Activated naive CD8-positive, alpha-beta T cell (primary cell): ENCODE data around the gene PRRG3.
"Not testable (repeated sequence)": the region's sequence is repeated elsewhere in the genome, so short reads cannot be mapped to it uniquely, and the experiment has no call there.

Experiments
- H3K27ac Mint-ChIP-seq: one replicate; pipeline ENCODE4 v1.8.0; 2021; ENCODE audit warnings: mixed read lengths
- H3K27me3 Mint-ChIP-seq: one replicate; pipeline ENCODE4 v1.8.0; 2021; ENCODE audit warnings: mixed read lengths
- H3K36me3 Mint-ChIP-seq: one replicate; pipeline ENCODE4 v1.8.0; 2021; ENCODE audit warnings: mixed read lengths
- H3K4me1 Mint-ChIP-seq: one replicate; pipeline ENCODE4 v1.8.0; 2021; ENCODE audit warnings: low read depth, mixed read lengths
- H3K4me3 Mint-ChIP-seq: one replicate; pipeline ENCODE4 v1.8.0; 2021; ENCODE audit warnings: mild to moderate bottlenecking, mixed read lengths
- H3K9me3 Mint-ChIP-seq: one replicate; pipeline ENCODE4 v1.8.0; 2021; ENCODE audit warnings: low read depth, mixed read lengths

PRRG3 gene

GRCh38 chrX:151694661-151695582 is at the start of gene PRRG3:
Gene PRRG3, plus strand, starts transcription at chrX:151695458. Its CDS starts 3,357 bp downstream, at chrX:151698815.
- Mint-ChIP-seq H3K4me3 (no peak within 1 kb of the TSS), H3K27ac (no peak within 1 kb of the TSS), H3K27me3 (peaks cover 9% of the 10 kb centered on the region)

GRCh38 chrX:151675121-151675746 is 20.0 kb upstream of the PRRG3 start:
- no peak overlapping the region for H3K4me3 Mint-ChIP-seq
- no peaks in the 10 kb centered on the region for H3K9me3 Mint-ChIP-seq
- no peak overlapping the region for H3K27ac Mint-ChIP-seq
- H3K36me3 Mint-ChIP-seq: no peaks in the 10 kb centered on the region
- peaks cover 2% of the 10 kb centered on the region for H3K27me3 Mint-ChIP-seq
- no peaks in the 10 kb centered on the region for H3K4me1 Mint-ChIP-seq

More at GRCh38 chrX:151694661-151695582, at the start of gene PRRG3:
- Mint-ChIP-seq H3K9me3 (no peaks in the 10 kb centered on the region), H3K36me3 (no peaks in the 10 kb centered on the region), H3K4me1 (no peaks in the 10 kb centered on the region)

- peaks cover 2% of the 10 kb centered on the region for H3K27me3 Mint-ChIP-seq
- H3K4me3 Mint-ChIP-seq: no peak overlapping the region
- no peaks in the 10 kb centered on the region for H3K9me3 Mint-ChIP-seq
- H3K27ac Mint-ChIP-seq: no peak overlapping the region
- no peaks in the 10 kb centered on the region for H3K4me1 Mint-ChIP-seq
- H3K36me3 Mint-ChIP-seq: no peaks in the 10 kb centered on the region
These were observed 19.1 kb upstream of the PRRG3 start for GRCh38 chrX:151676196-151676595.

DNA sequence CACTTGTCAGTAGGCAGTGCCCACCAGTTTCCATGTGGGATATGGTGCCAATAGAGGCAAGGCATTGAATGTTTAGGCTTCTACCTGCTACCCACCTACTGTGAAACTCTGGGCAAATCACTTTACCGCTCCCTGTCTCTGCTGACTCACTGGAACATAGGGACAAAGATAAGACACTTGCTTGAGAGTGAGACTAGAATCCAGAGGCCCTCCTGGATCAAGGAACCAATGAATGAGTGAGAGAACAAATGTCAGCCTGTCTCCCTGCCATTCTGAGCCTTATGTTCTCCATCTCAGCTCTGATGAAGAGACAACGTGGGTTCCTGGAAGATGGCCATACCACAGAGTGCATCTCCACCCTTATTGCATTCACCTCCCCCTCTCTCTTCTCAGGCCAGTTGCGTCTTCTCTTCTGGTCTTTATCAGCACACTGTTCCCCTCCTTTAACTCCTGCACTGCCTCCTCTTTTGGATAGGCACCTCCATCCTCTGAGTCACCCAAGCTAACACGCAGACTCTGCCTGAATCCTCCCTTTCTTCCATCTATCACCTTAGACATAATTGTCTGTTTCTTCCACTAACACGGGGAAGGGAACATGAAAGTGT is 15.4 kb upstream of the PRRG3 start:
- Mint-ChIP-seq H3K27me3 (peaks cover 2% of the 10 kb centered on the region), H3K27ac (no peak overlapping the region), H3K36me3 (no peaks in the 10 kb centered on the region), H3K4me3 (no peak overlapping the region), H3K9me3 (no peaks in the 10 kb centered on the region), H3K4me1 (no peaks in the 10 kb centered on the region)

- Mint-ChIP-seq H3K9me3 (no peaks in the 10 kb centered on the region), H3K4me3 (no peak overlapping the region), H3K4me1 (no peaks in the 10 kb centered on the region), H3K27me3 (peaks cover 2% of the 10 kb centered on the region), H3K36me3 (no peaks in the 10 kb centered on the region), H3K27ac (no peak overlapping the region)
These were observed 14.5 kb upstream of the PRRG3 start for GRCh38 chrX:151680805-151681204.

- no peak overlapping the region for H3K27ac Mint-ChIP-seq
- H3K9me3 Mint-ChIP-seq: no peaks in the 10 kb centered on the region
- H3K4me1 Mint-ChIP-seq: no peaks in the 10 kb centered on the region
- H3K27me3 Mint-ChIP-seq: no peaks in the 10 kb centered on the region
- no peaks in the 10 kb centered on the region for H3K36me3 Mint-ChIP-seq
- no peak overlapping the region for H3K4me3 Mint-ChIP-seq
These were observed 7.6 kb upstream of the PRRG3 start for GRCh38 chrX:151687635-151688034.

- Mint-ChIP-seq H3K36me3 (no peaks in the 10 kb centered on the region), H3K27me3 (peaks cover 6% of the 10 kb centered on the region), H3K9me3 (no peaks in the 10 kb centered on the region), H3K4me3 (no peak overlapping the region), H3K4me1 (no peaks in the 10 kb centered on the region), H3K27ac (no peak overlapping the region)
These were observed 6.6 kb upstream of the PRRG3 start for GRCh38 chrX:151688695-151689094.

DNA sequence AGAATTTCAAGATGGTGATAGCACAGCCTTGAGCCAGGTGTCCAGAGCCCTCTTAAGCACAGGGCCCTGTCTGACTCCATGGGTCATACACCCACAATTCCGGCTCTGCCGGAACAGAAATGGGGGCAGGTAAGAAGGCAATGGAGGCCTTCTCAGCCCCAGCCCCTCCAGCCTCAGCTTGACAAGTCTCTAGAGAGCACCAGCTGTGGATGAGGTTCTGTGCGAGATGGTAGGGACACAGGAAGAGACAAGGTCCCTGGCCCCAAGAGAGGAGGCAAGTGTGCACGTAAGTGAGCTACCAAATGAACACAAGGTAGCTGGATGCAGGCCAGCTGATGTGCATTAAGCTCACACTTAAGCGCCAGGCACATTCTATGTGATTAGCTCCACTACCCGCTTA is 2.4 kb upstream of the PRRG3 start:
- Mint-ChIP-seq H3K4me1 (no peaks in the 10 kb centered on the region), H3K4me3 (no peak overlapping the region), H3K9me3 (no peaks in the 10 kb centered on the region), H3K27me3 (peaks cover 9% of the 10 kb centered on the region), H3K36me3 (no peaks in the 10 kb centered on the region), H3K27ac (no peak overlapping the region)

- Mint-ChIP-seq H3K9me3 (no peaks in the 10 kb centered on the region), H3K4me1 (no peaks in the 10 kb centered on the region), H3K27ac (no peak overlapping the region), H3K27me3 (peaks cover 9% of the 10 kb centered on the region), H3K4me3 (no peak overlapping the region), H3K36me3 (no peaks in the 10 kb centered on the region)
These were observed 1.1 kb upstream of the PRRG3 start for GRCh38 chrX:151694121-151694520.

DNA sequence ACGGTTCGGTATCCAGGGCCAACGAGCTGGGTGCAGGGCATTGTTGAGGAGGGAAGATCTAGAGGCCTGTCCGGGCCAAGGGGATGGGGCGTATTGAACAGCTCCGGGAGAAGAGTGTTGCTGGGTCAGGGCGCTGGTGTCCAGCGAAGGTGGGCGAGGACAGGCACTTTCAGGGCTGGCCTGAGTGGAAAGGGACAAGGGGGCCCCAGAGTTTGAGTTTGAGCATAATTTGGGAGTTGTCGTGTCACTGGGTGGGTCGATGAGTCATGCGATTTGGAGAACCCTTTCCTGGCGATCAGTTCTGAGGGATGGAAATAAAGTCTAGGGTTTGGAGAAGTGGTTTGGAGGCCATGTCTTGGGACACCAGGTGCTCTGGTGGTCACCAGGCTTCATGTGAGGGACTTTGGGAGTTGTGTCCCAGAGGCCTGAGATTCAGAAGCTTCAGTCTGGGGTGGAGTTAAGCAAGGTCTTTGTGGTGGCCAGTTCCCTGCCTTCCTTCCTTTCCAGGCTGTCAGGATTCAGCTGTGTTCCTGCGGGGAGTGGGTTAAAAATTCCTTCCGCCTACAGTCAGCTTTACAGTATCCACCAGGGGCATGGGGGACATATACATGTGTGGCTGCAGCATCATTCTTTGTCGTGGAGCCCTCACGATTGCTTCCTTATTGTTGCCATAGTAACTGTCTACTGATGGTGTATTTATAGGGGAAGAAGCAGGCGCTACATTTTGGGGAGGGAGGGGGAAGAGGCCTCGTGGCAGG is 504 bp downstream of the PRRG3 start:
- H3K36me3 Mint-ChIP-seq: no peaks in the 10 kb centered on the region
- H3K27ac Mint-ChIP-seq: no peak overlapping the region
- peaks cover 9% of the 10 kb centered on the region for H3K27me3 Mint-ChIP-seq
- no peaks in the 10 kb centered on the region for H3K9me3 Mint-ChIP-seq
- no peak overlapping the region for H3K4me3 Mint-ChIP-seq
- H3K4me1 Mint-ChIP-seq: no peaks in the 10 kb centered on the region

- H3K36me3 Mint-ChIP-seq, H3K4me3 Mint-ChIP-seq, H3K9me3 Mint-ChIP-seq, H3K27ac Mint-ChIP-seq, H3K27me3 Mint-ChIP-seq, H3K4me1 Mint-ChIP-seq: not testable (repeated sequence)
These were observed 1.8 kb downstream of the PRRG3 start for GRCh38 chrX:151697082-151697481.

DNA sequence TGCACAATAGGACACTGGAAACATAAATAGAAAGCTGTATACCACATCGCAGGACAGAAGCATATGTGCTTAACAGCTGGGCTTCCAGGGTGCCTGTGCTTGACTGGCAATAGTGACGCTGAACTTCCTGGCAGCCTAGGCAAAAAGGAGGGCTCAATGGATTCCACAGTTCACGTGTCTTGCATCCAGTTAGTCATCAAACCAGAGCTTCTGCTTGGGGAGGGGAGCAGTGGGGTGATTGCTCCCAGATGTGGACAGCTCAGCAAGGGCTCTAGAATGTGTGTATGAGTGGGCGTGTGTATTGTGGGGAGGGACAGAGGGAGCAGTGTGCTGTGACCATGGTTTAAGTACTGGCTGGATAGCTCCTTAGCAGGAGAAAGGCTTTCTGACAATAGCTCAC is 2.3 kb downstream of the PRRG3 start:
- Mint-ChIP-seq H3K9me3 (no peaks in the 10 kb centered on the region), H3K4me1 (no peaks in the 10 kb centered on the region), H3K4me3 (no peak overlapping the region), H3K27ac (no peak overlapping the region), H3K27me3 (peaks cover 9% of the 10 kb centered on the region), H3K36me3 (no peaks in the 10 kb centered on the region)

- H3K9me3 Mint-ChIP-seq: no peaks in the 10 kb centered on the region
- no peaks in the 10 kb centered on the region for H3K4me1 Mint-ChIP-seq
- H3K27me3 Mint-ChIP-seq: peaks cover 6% of the 10 kb centered on the region
- no peak overlapping the region for H3K4me3 Mint-ChIP-seq
- H3K27ac Mint-ChIP-seq: no peak overlapping the region
- H3K36me3 Mint-ChIP-seq: no peaks in the 10 kb centered on the region
These were observed 3.2 kb downstream of the PRRG3 start for GRCh38 chrX:151698485-151698884.

- H3K36me3 Mint-ChIP-seq: no peaks in the 10 kb centered on the region
- no peak overlapping the region for H3K27ac Mint-ChIP-seq
- no peaks in the 10 kb centered on the region for H3K9me3 Mint-ChIP-seq
- peaks cover 3% of the 10 kb centered on the region for H3K27me3 Mint-ChIP-seq
- no peak overlapping the region for H3K4me3 Mint-ChIP-seq
- no peaks in the 10 kb centered on the region for H3K4me1 Mint-ChIP-seq
These were observed 4.5 kb downstream of the PRRG3 start for GRCh38 chrX:151699746-151700145.

- H3K27ac Mint-ChIP-seq: no peak overlapping the region
- H3K9me3 Mint-ChIP-seq: no peaks in the 10 kb centered on the region
- no peak overlapping the region for H3K4me3 Mint-ChIP-seq
- no peaks in the 10 kb centered on the region for H3K36me3 Mint-ChIP-seq
- no peaks in the 10 kb centered on the region for H3K4me1 Mint-ChIP-seq
- peaks cover 2% of the 10 kb centered on the region for H3K27me3 Mint-ChIP-seq
These were observed 5.3 kb downstream of the PRRG3 start for GRCh38 chrX:151700581-151700980.
